Memory B cell (primary cell): Measurements from ENCODE around the gene NOTCH4.
"Not testable (repeated sequence)": the region's sequence is repeated elsewhere in the genome, so short reads cannot be mapped to it uniquely, and the experiment has no call there.

Experiments
- ATAC-seq: fragments of 150-1000 bp; cut with Tn5 transposase; 2 replicates; pipeline ENCODE4 v1.10.0; 2021; ENCODE audit warnings: low read depth, mild to moderate bottlenecking, moderate library complexity
- DNase-seq, 2 donors: peaks; one replicate each; pipeline ENCODE4 v3.0.0; 2022; ENCODE audit warnings: low spot score in 2 of 2
- H3K27ac Mint-ChIP-seq: one replicate; pipeline ENCODE4 v1.8.0; 2022; ENCODE audit warnings: mild to moderate bottlenecking, moderate library complexity, mixed read lengths
- H3K27me3 Mint-ChIP-seq: one replicate; pipeline ENCODE4 v1.8.0; 2022; ENCODE audit warnings: mixed read lengths
- H3K36me3 Mint-ChIP-seq: one replicate; pipeline ENCODE4 v1.8.0; 2022; ENCODE audit warnings: mild to moderate bottlenecking, mixed read lengths
- H3K4me1 Mint-ChIP-seq: one replicate; pipeline ENCODE4 v1.8.0; 2022; ENCODE audit warnings: mixed read lengths
- H3K4me3 Mint-ChIP-seq: one replicate; pipeline ENCODE4 v1.8.0; 2022; ENCODE audit warnings: mild to moderate bottlenecking, moderate library complexity, mixed read lengths
- H3K9me3 Mint-ChIP-seq: one replicate; pipeline ENCODE4 v1.8.0; 2022; ENCODE audit warnings: mixed read lengths

NOTCH4 gene

GRCh38 chr6:32211432-32211831 is 12.4 kb downstream of the NOTCH4 start:
- not testable (repeated sequence) for H3K27me3 Mint-ChIP-seq, H3K27ac Mint-ChIP-seq, H3K36me3 Mint-ChIP-seq, H3K9me3 Mint-ChIP-seq, ATAC-seq, H3K4me3 Mint-ChIP-seq, DNase-seq
- H3K4me1 Mint-ChIP-seq = peaks cover 17% of the 10 kb centered on the region

DNA sequence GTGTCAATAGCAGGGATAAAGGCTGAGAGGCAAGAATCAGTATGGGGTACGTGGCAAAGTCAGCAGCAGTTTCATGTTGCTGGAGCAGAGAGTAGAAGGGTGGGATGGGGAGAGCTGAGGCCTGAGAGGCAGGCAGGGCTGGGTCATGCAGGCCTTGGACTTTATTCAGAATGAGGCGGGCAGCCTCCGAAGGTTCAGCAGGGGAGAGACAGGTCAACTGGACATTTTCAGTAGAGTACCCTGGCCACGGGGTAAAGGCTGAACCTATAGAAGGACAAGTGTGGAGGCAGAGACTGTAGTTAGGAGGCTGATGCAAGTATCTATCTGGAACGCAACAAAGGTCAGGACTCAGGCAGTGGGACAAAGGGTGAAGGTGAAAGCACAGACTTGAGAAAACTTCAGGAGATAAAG is 13.7 kb downstream of the NOTCH4 start:
- Mint-ChIP-seq H3K9me3 (no peaks in the 10 kb centered on the region), H3K4me1 (peaks cover 13% of the 10 kb centered on the region), H3K27me3 (no peaks in the 10 kb centered on the region), H3K27ac (no peak overlapping the region), H3K36me3 (no peaks in the 10 kb centered on the region), H3K4me3 (no peak overlapping the region)
- no peak for ATAC-seq
- DNase-seq = no peak

GRCh38 chr6:32208996-32209395 is 14.9 kb downstream of the NOTCH4 start:
- Mint-ChIP-seq H3K27me3 (no peaks in the 10 kb centered on the region), H3K9me3 (no peaks in the 10 kb centered on the region), H3K4me1 (peaks cover 11% of the 10 kb centered on the region), H3K27ac (peak overlapping the region; percentile 29), H3K4me3 (no peak overlapping the region), H3K36me3 (no peaks in the 10 kb centered on the region)
- DNase-seq (no peak), ATAC-seq (no peak)

GRCh38 chr6:32204268-32204715 is 19.6 kb downstream of the NOTCH4 start:
- Mint-ChIP-seq H3K27ac (no peak overlapping the region), H3K4me1 (peaks cover 7% of the 10 kb centered on the region), H3K4me3 (no peak overlapping the region), H3K36me3 (no peaks in the 10 kb centered on the region), H3K27me3 (no peaks in the 10 kb centered on the region), H3K9me3 (no peaks in the 10 kb centered on the region)
- no peak for DNase-seq
- ATAC-seq = no peak

DNA sequence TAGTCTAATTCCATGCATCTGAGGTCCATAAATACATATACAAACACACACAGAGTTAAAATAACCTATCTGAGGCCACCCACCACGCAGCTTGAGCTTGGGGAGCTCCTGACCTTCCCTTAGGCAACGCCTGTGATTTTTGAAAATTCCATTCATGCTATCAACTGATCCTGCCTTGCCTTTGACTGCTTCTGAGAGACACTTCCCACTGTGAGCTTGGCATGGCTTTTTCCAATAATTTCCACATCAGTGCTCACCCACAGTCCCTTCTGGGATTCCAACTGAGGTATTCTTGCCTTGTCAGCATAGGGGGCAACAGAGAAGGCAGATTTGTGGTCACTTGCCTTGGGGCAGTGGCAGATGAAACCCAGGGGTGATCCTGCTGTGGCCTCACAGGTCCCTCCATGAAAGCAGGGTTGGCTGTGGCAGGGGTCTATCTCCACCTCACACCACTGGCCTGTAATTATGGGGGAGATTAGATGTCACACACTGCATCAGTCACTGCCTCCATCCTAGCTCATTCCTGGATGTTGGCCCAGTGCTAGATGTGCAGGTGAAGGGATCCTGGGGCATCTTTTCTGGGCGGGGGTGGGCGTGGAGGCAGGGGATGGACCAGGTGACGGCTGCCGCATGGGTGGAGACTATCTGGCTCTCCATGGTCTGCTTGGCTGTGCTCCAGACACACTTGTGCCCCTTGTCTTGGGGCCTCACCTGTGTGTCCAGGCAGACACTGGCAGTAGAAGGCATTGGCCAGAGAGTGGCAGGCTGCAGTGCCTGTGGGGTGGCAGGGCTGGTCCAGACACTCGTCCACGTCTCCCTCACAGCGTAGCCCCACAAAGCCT is 20.2 kb downstream of the NOTCH4 start:
- Mint-ChIP-seq H3K4me1 (peaks cover 5% of the 10 kb centered on the region), H3K36me3 (no peaks in the 10 kb centered on the region), H3K27me3 (no peaks in the 10 kb centered on the region), H3K9me3 (no peaks in the 10 kb centered on the region), H3K27ac (no peak overlapping the region), H3K4me3 (no peak overlapping the region)
- ATAC-seq (no peak), DNase-seq (no peak)

DNA sequence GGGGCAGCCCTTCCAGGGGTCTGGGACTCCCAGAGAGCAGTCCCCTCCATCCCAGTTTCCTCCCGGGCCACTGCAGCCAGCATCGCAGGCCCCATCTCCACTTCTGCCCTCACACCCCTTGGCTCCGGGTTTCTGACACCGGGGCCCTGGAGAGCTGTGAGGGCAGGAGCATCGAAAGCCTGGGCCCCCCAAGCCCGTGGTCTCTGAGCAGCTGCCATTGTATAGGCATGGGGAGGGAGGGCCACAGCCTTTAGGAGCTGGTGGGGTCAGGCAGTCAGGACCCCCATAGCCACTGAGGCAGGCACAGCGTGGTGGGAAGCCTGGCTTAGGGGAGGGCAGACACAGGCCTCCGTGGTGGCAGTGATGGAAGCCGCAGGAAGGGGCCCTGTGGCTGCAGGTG is 21.7 kb downstream of the NOTCH4 start:
- H3K4me3 Mint-ChIP-seq = no peak overlapping the region
- ATAC-seq (no peak), DNase-seq (no peak)
- no peaks in the 10 kb centered on the region for H3K27me3 Mint-ChIP-seq
- H3K4me1 Mint-ChIP-seq = peaks cover under 1% of the 10 kb centered on the region
- H3K9me3 Mint-ChIP-seq = no peaks in the 10 kb centered on the region
- no peak overlapping the region for H3K27ac Mint-ChIP-seq
- no peaks in the 10 kb centered on the region for H3K36me3 Mint-ChIP-seq

GRCh38 chr6:32200711-32201475 is 23.0 kb downstream of the NOTCH4 start:
- no peak overlapping the region for H3K27ac Mint-ChIP-seq

DNA sequence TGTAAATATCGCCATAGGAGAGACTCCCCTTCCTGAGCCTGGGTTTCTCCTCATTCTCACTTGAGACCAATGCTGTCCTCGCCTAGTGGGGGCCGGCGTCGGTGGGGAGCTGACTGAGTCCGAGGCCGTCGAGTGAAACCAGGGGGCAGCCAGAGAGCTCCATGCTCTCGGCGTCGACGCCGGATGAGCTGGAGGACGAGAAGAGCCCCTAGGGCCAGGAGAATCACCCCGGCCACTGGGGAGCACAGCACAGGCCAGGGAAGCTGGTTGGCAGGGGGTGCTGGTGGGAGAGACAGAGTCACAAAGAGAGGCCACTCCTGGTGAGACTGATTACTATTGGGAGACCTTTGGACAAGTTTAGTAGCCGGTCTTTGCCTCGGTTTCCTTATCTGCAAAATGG is 25.0 kb downstream of the NOTCH4 start:
- Mint-ChIP-seq H3K9me3 (no peaks in the 10 kb centered on the region), H3K27me3 (no peaks in the 10 kb centered on the region), H3K4me1 (peaks cover 17% of the 10 kb centered on the region), H3K4me3 (no peak overlapping the region), H3K36me3 (no peaks in the 10 kb centered on the region), H3K27ac (peak overlapping the region; percentile 99)
- no peak for ATAC-seq
- no peak for DNase-seq

More at GRCh38 chr6:32200711-32201475, 23.0 kb downstream of the NOTCH4 start:
- ATAC-seq = no peak
- Mint-ChIP-seq H3K27me3 (no peaks in the 10 kb centered on the region), H3K4me3 (no peak overlapping the region), H3K4me1 (peaks cover 6% of the 10 kb centered on the region), H3K36me3 (no peaks in the 10 kb centered on the region), H3K9me3 (no peaks in the 10 kb centered on the region)
- DNase-seq = no peak

DNA sequence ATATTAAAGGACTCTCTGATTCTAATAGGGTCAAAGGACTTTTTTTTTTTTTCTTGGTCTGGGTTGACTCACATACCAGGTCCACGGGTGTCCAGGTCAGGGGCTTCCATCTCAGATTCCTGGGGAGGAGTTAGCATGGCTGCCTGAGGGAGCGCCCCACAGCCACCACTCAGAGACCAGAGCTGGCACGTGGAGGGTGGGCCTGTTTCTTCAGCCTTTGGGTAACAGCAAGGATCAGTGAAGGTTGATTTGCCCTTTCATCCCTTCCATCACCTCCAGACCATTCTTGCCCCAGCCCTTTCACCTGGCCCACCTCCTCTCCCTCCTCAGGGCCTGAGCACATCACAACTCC is 25.5 kb downstream of the NOTCH4 start:
- Mint-ChIP-seq H3K27me3 (no peaks in the 10 kb centered on the region), H3K4me3 (no peak overlapping the region)
- ATAC-seq = no peak

GRCh38 chr6:32196682-32197616 is 26.9 kb downstream of the NOTCH4 start:
- Mint-ChIP-seq H3K9me3 (no peaks in the 10 kb centered on the region), H3K27me3 (no peaks in the 10 kb centered on the region), H3K36me3 (peaks cover 3% of the 10 kb centered on the region), H3K4me3 (peak overlapping the region; percentile 98), H3K27ac (peak overlapping the region; percentile 99), H3K4me1 (peaks cover 25% of the 10 kb centered on the region)
- no peak for ATAC-seq
- peak in 1 of 2 donors; percentile 47 for DNase-seq

More for the DNA sequence above, 25.5 kb downstream of the NOTCH4 start:
- peaks cover 22% of the 10 kb centered on the region for H3K4me1 Mint-ChIP-seq
- H3K36me3 Mint-ChIP-seq = no peaks in the 10 kb centered on the region
- DNase-seq = no peak
- peak overlapping the region; percentile 99 for H3K27ac Mint-ChIP-seq
- H3K9me3 Mint-ChIP-seq = no peaks in the 10 kb centered on the region

DNA sequence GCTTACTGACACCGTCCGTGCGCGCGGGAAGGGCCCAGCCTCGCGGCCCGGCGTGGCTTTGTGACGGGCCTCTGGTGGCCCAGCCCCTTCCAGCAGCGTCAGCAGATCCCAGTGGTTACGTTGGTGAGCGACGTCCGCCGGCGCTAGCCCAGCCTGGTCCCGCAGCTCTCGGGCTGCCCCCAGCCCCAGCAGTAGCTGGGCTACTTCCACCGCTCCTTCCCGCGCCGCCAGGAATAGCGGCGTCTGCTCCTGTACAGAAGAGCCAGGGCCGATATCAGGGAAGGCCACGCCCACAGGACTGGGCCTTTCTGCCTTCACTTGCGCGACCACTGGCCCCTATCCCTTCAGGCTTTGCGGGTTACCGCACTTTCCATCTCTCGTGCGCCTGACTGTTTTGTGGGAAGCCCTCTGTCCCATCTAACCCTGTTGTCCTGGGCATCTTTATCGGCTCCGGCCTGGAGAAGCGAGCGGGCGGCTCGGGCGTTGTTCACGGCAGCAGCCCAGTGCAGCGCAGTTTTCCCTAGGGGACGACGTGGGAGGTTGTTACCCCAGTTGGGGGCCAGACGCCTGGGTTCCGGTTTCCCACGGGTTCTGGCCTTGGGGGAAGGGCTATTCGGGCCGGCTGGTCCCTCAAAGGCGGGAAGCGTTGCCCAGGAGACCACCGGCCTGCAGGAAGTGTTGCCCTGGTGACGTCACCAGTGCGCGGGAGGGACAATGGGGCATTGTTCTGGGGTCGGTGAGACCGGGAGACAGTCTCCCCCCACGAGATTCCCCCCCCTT is 27.8 kb downstream of the NOTCH4 start:
- peaks cover 30% of the 10 kb centered on the region for H3K4me1 Mint-ChIP-seq

GRCh38 chr6:32195652-32195901 is 28.3 kb downstream of the NOTCH4 start:
- no peak for ATAC-seq
- Mint-ChIP-seq H3K4me1 (peaks cover 32% of the 10 kb centered on the region), H3K9me3 (no peaks in the 10 kb centered on the region), H3K27ac (peak overlapping the region; percentile 99), H3K27me3 (no peaks in the 10 kb centered on the region), H3K36me3 (peaks cover 13% of the 10 kb centered on the region), H3K4me3 (peak overlapping the region; percentile 98)
- DNase-seq = no peak

More for the DNA sequence above, 27.8 kb downstream of the NOTCH4 start:
- Mint-ChIP-seq H3K9me3 (no peaks in the 10 kb centered on the region), H3K27me3 (no peaks in the 10 kb centered on the region), H3K27ac (peak overlapping the region; percentile 99), H3K36me3 (peaks cover 11% of the 10 kb centered on the region), H3K4me3 (peak overlapping the region; percentile 98)
- peak; percentile 79 for ATAC-seq
- peak; percentile 93 to 99 for DNase-seq
